MCF 10A (cell line): ENCODE measurements around the gene PPP1R12B. TPM values are rescaled to one million over a fixed set of nuclear protein-coding genes. Genes with fewer than 3 reads are reported as not detected.
A peak's percentile ranks its signal among the peaks of the same experiment; 100 is the strongest.
"Not testable (repeated sequence)": the region's sequence is repeated elsewhere in the genome, so short reads cannot be mapped to it uniquely, and the experiment has no call there.

Experiments
- BruUV-seq: library from RNA; stranded (reverse); fragments of 400-500 nt; replicated peaks from 2 replicates; lab custom pipeline; 2021; lab: Mats Ljungman, UMichigan
- CTCF ChIA-PET: fragments of 300-600 bp; sonication (Branson Sonifier 250); formaldehyde crosslinking; extraction: SDS; loops from one replicate; lab custom pipeline; 2021; ENCODE audit warnings: antibody characterized with exemption, inconsistent platforms; lab: Yijun Ruan, JAX
- POLR2A ChIA-PET: fragments of 300-600, 350-650 bp; sonication (Branson Sonifier 250); formaldehyde crosslinking; extraction: SDS; loops from one replicate; lab custom pipeline; 2020; ENCODE audit warnings: antibody characterized with exemption, inconsistent platforms; lab: Yijun Ruan, JAX
- DNase-seq: peaks from one replicate; pipeline ENCODE4 v3.0.0-alpha.2; 2018; ENCODE audit not compliant: unreplicated experiment
- H3K27ac Mint-ChIP-seq: one replicate; pipeline ENCODE4 v1.8.0; 2022; ENCODE audit warnings: mild to moderate bottlenecking, low read depth, mixed read lengths; ENCODE audit not compliant: unreplicated experiment
- H3K27me3 Mint-ChIP-seq: one replicate; pipeline ENCODE4 v1.8.0; 2022; ENCODE audit warnings: mixed read lengths; ENCODE audit not compliant: insufficient read depth, unreplicated experiment
- H3K36me3 Mint-ChIP-seq: one replicate; pipeline ENCODE4 v1.8.0; 2022; ENCODE audit warnings: mild to moderate bottlenecking, moderate library complexity, mixed read lengths; ENCODE audit not compliant: insufficient read depth, unreplicated experiment
- H3K4me1 Mint-ChIP-seq: one replicate; pipeline ENCODE4 v1.8.0; 2022; ENCODE audit warnings: mixed read lengths; ENCODE audit not compliant: insufficient read depth, unreplicated experiment
- H3K4me3 Mint-ChIP-seq: one replicate; pipeline ENCODE4 v1.8.0; 2022; ENCODE audit warnings: mild to moderate bottlenecking, moderate library complexity, mixed read lengths; ENCODE audit not compliant: unreplicated experiment
- H3K9me3 Mint-ChIP-seq: one replicate; pipeline ENCODE4 v1.8.0; 2022; ENCODE audit warnings: mixed read lengths; ENCODE audit not compliant: unreplicated experiment
- intact Hi-C: fragments of 100-400 bp; cut with micrococcal nuclease; formaldehyde crosslinking; loops from 2 replicates; pipeline ENCODE4 v1.14.1; 2022
- total RNA-seq: library from RNA; stranded (reverse); gene quantifications from 2 replicates; pipeline ENCODE4 v1.2.3, GENCODE V29; 2022
- TF ChIP-seq, protein P1 (sequence below): fragments of 200-600 bp; IDR thresholded peaks from one replicate; pipeline ENCODE4 v1.8.0; 2022; ENCODE audit warnings: antibody characterized with exemption, mild to moderate bottlenecking; ENCODE audit not compliant: unreplicated experiment

Gene PPP1R12B
- total RNA-seq, 1 experiment from 2014 or later, result 33.8 TPM

DNA sequence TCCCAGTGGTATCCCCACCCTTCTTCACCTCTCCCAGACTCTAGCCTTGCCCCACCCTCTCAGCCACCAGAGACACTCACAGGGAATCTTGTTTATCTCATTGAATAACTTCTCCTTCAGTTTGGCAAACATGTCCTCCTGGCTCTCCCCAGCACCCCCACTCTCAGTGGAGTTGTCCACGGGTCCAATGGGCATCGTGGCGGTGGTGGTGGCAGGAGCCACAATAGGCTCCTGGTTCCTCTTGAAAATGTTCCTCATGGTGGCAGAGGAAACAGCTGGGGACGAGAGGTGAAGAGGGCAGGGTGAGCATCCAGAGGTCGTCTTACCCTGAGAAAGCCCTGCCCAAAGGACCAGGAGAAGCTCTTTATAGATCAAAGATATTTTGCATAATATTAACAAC lies 257.0 kb downstream of the PPP1R12B start:
- no peaks in the 10 kb centered on the region for H3K9me3 Mint-ChIP-seq
- CTCF ChIA-PET, result interaction anchor here (0.7 to 2.1 kb wide), 6 partner anchors 31 to 1556 kb away, joined by 3 to 5 read pairs (median 4); no protein-coding TSS in a partner anchor
- no peak overlapping the region for H3K27ac Mint-ChIP-seq
- intact Hi-C loops, result no loop called here
- no peaks in the 10 kb centered on the region for H3K4me1 Mint-ChIP-seq
- DNase-seq, result no peak
- POLR2A ChIA-PET, result interaction anchor here (1.3 kb wide), 1 partner anchor 9 kb away, joined by 6 read pairs; no protein-coding TSS in a partner anchor
- BruUV-seq, result no TSS peak
- H3K36me3 Mint-ChIP-seq, result no peaks in the 10 kb centered on the region
- H3K27me3 Mint-ChIP-seq, result no peaks in the 10 kb centered on the region
- no peak overlapping the region for H3K4me3 Mint-ChIP-seq
- TF ChIP-seq, protein P1, sequence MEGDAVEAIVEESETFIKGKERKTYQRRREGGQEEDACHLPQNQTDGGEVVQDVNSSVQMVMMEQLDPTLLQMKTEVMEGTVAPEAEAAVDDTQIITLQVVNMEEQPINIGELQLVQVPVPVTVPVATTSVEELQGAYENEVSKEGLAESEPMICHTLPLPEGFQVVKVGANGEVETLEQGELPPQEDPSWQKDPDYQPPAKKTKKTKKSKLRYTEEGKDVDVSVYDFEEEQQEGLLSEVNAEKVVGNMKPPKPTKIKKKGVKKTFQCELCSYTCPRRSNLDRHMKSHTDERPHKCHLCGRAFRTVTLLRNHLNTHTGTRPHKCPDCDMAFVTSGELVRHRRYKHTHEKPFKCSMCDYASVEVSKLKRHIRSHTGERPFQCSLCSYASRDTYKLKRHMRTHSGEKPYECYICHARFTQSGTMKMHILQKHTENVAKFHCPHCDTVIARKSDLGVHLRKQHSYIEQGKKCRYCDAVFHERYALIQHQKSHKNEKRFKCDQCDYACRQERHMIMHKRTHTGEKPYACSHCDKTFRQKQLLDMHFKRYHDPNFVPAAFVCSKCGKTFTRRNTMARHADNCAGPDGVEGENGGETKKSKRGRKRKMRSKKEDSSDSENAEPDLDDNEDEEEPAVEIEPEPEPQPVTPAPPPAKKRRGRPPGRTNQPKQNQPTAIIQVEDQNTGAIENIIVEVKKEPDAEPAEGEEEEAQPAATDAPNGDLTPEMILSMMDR, result no peak

DNA sequence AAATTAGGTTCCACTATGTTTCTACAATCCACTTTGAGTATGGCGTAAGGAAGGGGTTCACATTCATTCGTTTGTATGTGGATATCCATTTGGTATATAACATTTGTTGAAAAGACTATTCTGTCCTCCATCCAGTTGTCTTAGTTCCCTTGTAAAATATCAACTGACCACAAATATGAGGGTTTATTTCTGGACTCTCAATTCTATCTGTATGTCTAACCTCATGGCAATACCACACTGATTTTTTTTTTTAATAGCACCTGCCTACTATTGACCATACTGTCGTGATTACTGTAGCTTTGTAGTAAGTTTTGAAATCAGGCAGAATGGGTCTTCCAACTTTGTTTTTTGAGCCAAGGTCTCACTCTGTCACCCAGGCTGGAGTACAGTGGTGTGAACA lies 263.5 kb downstream of the PPP1R12B start:
- H3K36me3 Mint-ChIP-seq, H3K9me3 Mint-ChIP-seq, H3K4me3 Mint-ChIP-seq, BruUV-seq, H3K27ac Mint-ChIP-seq, intact Hi-C loops, DNase-seq, H3K27me3 Mint-ChIP-seq, POLR2A ChIA-PET: not testable (repeated sequence)
- CTCF ChIA-PET, result interaction anchor here (0.6 to 1.8 kb wide), 2 partner anchors 11 to 110 kb away, joined by 3 to 14 read pairs; no protein-coding TSS in a partner anchor
- H3K4me1 Mint-ChIP-seq, result peaks cover 22% of the 10 kb centered on the region

DNA sequence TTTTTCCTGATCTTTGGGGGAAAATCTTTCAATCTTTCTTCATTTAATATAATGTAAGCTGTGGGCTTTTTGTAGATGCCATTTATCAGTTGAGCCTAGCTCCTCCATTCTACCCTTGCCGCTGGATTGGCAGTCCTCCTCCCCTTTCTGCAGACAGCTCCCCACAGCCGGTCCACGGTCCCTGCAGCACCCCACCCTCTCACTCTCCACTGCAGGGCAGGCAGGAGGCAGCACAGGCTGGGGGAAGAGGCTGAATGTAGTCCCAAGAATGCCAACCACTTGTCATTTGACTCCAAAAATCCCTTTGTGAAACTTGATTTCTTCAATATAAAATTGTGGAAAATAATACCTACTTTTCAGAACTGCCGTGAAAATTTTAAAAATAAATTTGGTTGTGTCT lies 265.1 kb downstream of the PPP1R12B start:
- no peak for DNase-seq
- CTCF ChIA-PET, result interaction anchor here (0.6 to 2.5 kb wide), 8 partner anchors 12 to 341 kb away, joined by 3 to 14 read pairs (median 4); no protein-coding TSS in a partner anchor
- Mint-ChIP-seq H3K9me3 (no peaks in the 10 kb centered on the region), H3K27ac (no peak overlapping the region), H3K27me3 (no peaks in the 10 kb centered on the region), H3K36me3 (no peaks in the 10 kb centered on the region), H3K4me1 (peaks cover 27% of the 10 kb centered on the region), H3K4me3 (no peak overlapping the region)
- BruUV-seq, result no TSS peak
- intact Hi-C loops, result no loop called here
- POLR2A ChIA-PET, result interaction anchor here (1.1 kb wide), 1 partner anchor 41 kb away, joined by 4 read pairs; no protein-coding TSS in a partner anchor
- TF ChIP-seq, protein P1, result no peak

DNA sequence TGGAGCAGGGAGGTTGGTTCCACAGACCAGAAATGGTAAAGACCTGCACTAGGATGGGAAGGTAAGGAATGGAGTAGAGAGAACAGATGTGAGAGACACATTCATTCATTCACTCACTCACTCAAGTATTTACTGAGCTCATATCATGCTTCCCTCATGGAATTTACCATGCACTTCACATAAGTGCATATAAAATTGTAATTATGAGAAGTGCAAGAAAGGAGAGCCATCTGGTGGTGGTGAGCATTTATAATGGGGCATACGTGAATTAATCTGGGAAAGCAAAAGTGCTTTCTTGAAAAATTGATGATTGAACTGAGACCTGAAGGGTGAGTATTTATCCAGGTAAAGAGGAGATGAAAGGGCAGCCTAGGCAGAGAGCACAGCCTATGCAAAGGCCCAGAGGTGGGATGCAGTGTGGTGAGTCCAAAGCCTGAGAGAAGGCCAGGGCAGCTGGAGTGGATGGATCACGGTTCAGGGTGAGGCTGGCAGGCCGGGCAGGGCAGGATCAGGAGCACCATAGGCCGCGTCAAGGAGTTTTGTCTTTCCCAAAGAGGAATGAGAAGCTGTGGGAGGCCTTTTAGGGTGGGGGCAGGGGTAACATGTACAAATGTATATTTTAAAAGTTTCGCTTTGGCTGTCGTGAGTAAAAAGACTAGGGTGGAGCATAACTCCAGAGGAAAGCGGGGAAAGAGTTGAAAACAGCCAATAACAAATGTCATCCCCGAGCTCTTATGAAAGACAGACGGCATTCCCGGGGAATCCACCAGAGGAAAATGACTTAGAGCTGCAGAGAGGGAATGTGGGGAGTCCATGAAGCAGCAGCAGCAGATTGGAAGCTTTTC lies 266.1 kb downstream of the PPP1R12B start:
- ChIA-PET POLR2A (interaction anchor here (1.1 to 1.9 kb wide), 2 partner anchors 9 to 40 kb away, joined by 4 to 6 read pairs; no protein-coding TSS in a partner anchor), CTCF (interaction anchor here (0.6 to 3.9 kb wide), 16 partner anchors 9 to 156 kb away, joined by 3 to 15 read pairs (median 4); no protein-coding TSS in a partner anchor)
- DNase-seq, result peak; percentile 40
- BruUV-seq, H3K27ac Mint-ChIP-seq, H3K36me3 Mint-ChIP-seq, H3K27me3 Mint-ChIP-seq, intact Hi-C loops, H3K4me3 Mint-ChIP-seq, H3K9me3 Mint-ChIP-seq: not testable (repeated sequence)
- TF ChIP-seq, protein P1, result peak; percentile 52
- peaks cover 28% of the 10 kb centered on the region for H3K4me1 Mint-ChIP-seq

DNA sequence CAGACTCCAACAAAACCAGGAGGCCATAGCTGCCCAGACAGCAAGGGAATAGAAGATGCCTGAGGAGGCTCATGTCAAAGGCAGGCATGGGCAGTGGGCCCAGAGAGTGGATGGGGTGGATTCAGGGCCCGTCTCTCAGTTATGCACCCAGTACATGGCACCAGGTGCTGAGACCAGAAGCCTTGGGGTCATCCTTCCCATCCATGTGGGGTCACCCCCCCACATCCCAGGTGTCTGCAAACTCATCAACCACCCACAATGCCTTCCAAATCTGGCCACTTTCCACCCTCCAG lies 266.7 kb downstream of the PPP1R12B start:
- H3K4me3 Mint-ChIP-seq, DNase-seq, BruUV-seq, intact Hi-C loops, H3K36me3 Mint-ChIP-seq, H3K27me3 Mint-ChIP-seq, H3K9me3 Mint-ChIP-seq: not testable (repeated sequence)
- Mint-ChIP-seq H3K27ac (peak overlapping the region; percentile 28), H3K4me1 (peaks cover 28% of the 10 kb centered on the region)
- POLR2A ChIA-PET, result interaction anchor here (1.9 kb wide), 1 partner anchor 9 kb away, joined by 6 read pairs; no protein-coding TSS in a partner anchor
- CTCF ChIA-PET, result interaction anchor here (0.6 to 3.9 kb wide), 13 partner anchors 8 to 396 kb away, joined by 3 to 15 read pairs (median 4); no protein-coding TSS in a partner anchor
